SK-N-SH treated with all-trans-retinoic acid at 6 μM for 48 hours (cell line): ENCODE measurements around the gene OR5K4.
A peak's percentile ranks its signal among the peaks of the same experiment; 100 is the strongest.

Source experiments
- ATAC-seq: fragments of 200-7000 bp; cut with Tn5 transposase; 3 replicates; pipeline ENCODE4 v1.9.1; 2020; ENCODE audit warnings: mild to moderate bottlenecking, moderate library complexity
- ARNTL ChIP-seq: fragments of 450-650 bp; formaldehyde crosslinking; IDR thresholded peaks from 2 replicates; pipeline ENCODE4 v1.5.0; 2020; ENCODE audit warnings: low read depth, mild to moderate bottlenecking, moderate library complexity, borderline replicate concordance
- ESRRG ChIP-seq: fragments of 250-450 bp; sonication (Bioruptor Pico); IDR thresholded peaks from 2 replicates; pipeline ENCODE4 v1.6.1; 2021; ENCODE audit warnings: mild to moderate bottlenecking
- GLIS3 ChIP-seq: fragments of 250-450 bp; sonication (Bioruptor Pico); IDR thresholded peaks from 2 replicates; pipeline ENCODE4 v1.5.0; 2020; ENCODE audit warnings: mild to moderate bottlenecking, moderate library complexity
- ISL1 ChIP-seq: fragments of 250-450 bp; sonication (Bioruptor Pico); IDR thresholded peaks from 2 replicates; pipeline ENCODE4 v2.1.2; 2022; ENCODE audit warnings: mild to moderate bottlenecking, moderate library complexity
- OSR1 ChIP-seq: fragments of 250-450 bp; sonication (Bioruptor Pico); IDR thresholded peaks from 2 replicates; pipeline ENCODE4 v1.8.0; 2022; ENCODE audit warnings: moderate library complexity, mild to moderate bottlenecking, inconsistent platforms
- PPARA ChIP-seq: fragments of 250-450 bp; sonication (Bioruptor Pico); IDR thresholded peaks from 2 replicates; pipeline ENCODE4 v1.5.0; 2020; ENCODE audit warnings: mild to moderate bottlenecking, borderline replicate concordance
- RARB ChIP-seq: fragments of 250-450 bp; sonication (Bioruptor Pico); IDR thresholded peaks from 2 replicates; pipeline ENCODE4 v1.8.0; 2021; ENCODE audit warnings: mild to moderate bottlenecking, moderate library complexity
- ZC3H10 ChIP-seq: fragments of 250-450 bp; sonication (Bioruptor Pico); IDR thresholded peaks from 2 replicates; pipeline ENCODE4 v1.5.1; 2021; ENCODE audit warnings: mild to moderate bottlenecking, moderate library complexity
- ZFP30 ChIP-seq: fragments of 450-650 bp; formaldehyde crosslinking; IDR thresholded peaks from 2 replicates; pipeline ENCODE4 v1.5.0; 2022; ENCODE audit warnings: mild to moderate bottlenecking, moderate library complexity
- ZNF565 ChIP-seq: fragments of 450-650 bp; formaldehyde crosslinking; conservative IDR thresholded peaks from 2 replicates; pipeline ENCODE4 v1.5.0; 2020; ENCODE audit warnings: low read depth, mild to moderate bottlenecking, moderate library complexity
- ZNF70 ChIP-seq: fragments of 450-650 bp; formaldehyde crosslinking; IDR thresholded peaks from 2 replicates; pipeline ENCODE4 v1.5.0; 2020; ENCODE audit warnings: mild to moderate bottlenecking, moderate library complexity
- ZNF8 ChIP-seq: fragments of 450-650 bp; formaldehyde crosslinking; IDR thresholded peaks from 2 replicates; pipeline ENCODE4 v1.5.0; 2020; ENCODE audit warnings: mild to moderate bottlenecking, moderate library complexity
- TF ChIP-seq, protein P1 (sequence below): fragments of 250-450 bp; sonication (Bioruptor Pico); IDR thresholded peaks from 2 replicates; pipeline ENCODE4 v1.5.0; 2020; ENCODE audit warnings: mild to moderate bottlenecking, moderate library complexity
- TF ChIP-seq, protein P2 (sequence below): fragments of 250-450 bp; sonication (Bioruptor Pico); IDR thresholded peaks from 2 replicates; pipeline ENCODE4 v1.5.1; 2021; ENCODE audit warnings: mild to moderate bottlenecking, moderate library complexity
- TF ChIP-seq, protein P3 (sequence below): fragments of 250-450 bp; sonication (Bioruptor Pico); IDR thresholded peaks from 2 replicates; pipeline ENCODE4 v1.8.0; 2021; ENCODE audit warnings: low read depth, mild to moderate bottlenecking, moderate library complexity, borderline replicate concordance
- TF ChIP-seq, protein P4 (sequence below): fragments of 250-450 bp; sonication (Bioruptor Pico); IDR thresholded peaks from 2 replicates; pipeline ENCODE4 v1.8.0; 2020; ENCODE audit warnings: mild to moderate bottlenecking, moderate library complexity, borderline replicate concordance

The OR5K4 gene

DNA sequence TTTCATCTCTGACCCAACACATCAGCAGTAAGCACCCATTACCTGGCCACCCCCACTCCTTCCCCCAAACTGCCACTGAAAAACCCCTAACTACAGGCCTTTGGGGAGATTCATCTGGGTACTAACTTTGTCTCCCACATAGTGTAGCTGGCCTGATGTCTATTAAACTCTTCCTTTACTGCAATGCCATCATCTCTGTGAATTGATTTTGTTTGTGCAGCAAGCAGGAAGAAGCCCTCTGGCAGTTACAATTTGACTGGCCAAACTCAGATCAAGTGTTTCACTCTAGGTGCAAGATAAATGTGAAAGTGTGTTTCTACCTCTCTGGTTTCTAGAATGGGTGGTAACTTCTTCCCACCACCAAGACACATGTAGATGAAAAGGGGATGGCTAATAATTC, 26.7 kb upstream of the OR5K4 start:
- TF ChIP-seq OSR1 (CRISPR knock-in tag) (no peak), PPARA (no peak)
- TF ChIP-seq, protein P1, sequence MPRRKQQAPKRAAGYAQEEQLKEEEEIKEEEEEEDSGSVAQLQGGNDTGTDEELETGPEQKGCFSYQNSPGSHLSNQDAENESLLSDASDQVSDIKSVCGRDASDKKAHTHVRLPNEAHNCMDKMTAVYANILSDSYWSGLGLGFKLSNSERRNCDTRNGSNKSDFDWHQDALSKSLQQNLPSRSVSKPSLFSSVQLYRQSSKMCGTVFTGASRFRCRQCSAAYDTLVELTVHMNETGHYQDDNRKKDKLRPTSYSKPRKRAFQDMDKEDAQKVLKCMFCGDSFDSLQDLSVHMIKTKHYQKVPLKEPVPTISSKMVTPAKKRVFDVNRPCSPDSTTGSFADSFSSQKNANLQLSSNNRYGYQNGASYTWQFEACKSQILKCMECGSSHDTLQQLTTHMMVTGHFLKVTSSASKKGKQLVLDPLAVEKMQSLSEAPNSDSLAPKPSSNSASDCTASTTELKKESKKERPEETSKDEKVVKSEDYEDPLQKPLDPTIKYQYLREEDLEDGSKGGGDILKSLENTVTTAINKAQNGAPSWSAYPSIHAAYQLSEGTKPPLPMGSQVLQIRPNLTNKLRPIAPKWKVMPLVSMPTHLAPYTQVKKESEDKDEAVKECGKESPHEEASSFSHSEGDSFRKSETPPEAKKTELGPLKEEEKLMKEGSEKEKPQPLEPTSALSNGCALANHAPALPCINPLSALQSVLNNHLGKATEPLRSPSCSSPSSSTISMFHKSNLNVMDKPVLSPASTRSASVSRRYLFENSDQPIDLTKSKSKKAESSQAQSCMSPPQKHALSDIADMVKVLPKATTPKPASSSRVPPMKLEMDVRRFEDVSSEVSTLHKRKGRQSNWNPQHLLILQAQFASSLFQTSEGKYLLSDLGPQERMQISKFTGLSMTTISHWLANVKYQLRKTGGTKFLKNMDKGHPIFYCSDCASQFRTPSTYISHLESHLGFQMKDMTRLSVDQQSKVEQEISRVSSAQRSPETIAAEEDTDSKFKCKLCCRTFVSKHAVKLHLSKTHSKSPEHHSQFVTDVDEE (CRISPR knock-in tag) = no peak
- ATAC-seq = no peak

DNA sequence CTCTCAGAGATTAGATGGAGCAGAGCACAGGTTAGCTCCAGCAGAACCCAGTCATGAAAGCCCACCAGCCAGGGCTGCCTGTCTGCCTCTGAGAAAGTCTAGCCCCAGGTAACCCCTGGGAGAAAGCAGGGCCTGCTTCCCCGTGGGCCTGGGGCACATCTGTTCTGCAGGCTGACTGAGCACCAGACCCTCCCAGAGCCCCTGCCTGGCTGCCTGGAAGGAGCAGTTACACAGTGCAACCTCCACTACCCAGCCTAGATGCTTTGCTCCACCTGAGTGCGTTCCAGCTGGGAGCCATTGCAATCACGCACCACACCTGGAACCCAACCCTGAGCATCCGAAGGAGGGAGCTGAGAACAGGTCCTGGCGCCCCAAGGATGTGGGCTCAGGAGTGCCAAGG, 24.7 kb upstream of the OR5K4 start:
- ATAC-seq = no peak; the same call in 2 of the 3 replicates
- TF ChIP-seq, protein P2, sequence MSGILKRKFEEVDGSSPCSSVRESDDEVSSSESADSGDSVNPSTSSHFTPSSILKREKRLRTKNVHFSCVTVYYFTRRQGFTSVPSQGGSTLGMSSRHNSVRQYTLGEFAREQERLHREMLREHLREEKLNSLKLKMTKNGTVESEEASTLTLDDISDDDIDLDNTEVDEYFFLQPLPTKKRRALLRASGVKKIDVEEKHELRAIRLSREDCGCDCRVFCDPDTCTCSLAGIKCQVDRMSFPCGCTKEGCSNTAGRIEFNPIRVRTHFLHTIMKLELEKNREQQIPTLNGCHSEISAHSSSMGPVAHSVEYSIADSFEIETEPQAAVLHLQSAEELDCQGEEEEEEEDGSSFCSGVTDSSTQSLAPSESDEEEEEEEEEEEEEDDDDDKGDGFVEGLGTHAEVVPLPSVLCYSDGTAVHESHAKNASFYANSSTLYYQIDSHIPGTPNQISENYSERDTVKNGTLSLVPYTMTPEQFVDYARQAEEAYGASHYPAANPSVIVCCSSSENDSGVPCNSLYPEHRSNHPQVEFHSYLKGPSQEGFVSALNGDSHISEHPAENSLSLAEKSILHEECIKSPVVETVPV (CRISPR knock-in tag) = no peak
- no peak for TF ChIP-seq ZNF8 (CRISPR knock-in tag)
- TF ChIP-seq ZFP30 (CRISPR knock-in tag) = no peak
- TF ChIP-seq ARNTL (CRISPR knock-in tag) = no peak
- TF ChIP-seq, protein P3, sequence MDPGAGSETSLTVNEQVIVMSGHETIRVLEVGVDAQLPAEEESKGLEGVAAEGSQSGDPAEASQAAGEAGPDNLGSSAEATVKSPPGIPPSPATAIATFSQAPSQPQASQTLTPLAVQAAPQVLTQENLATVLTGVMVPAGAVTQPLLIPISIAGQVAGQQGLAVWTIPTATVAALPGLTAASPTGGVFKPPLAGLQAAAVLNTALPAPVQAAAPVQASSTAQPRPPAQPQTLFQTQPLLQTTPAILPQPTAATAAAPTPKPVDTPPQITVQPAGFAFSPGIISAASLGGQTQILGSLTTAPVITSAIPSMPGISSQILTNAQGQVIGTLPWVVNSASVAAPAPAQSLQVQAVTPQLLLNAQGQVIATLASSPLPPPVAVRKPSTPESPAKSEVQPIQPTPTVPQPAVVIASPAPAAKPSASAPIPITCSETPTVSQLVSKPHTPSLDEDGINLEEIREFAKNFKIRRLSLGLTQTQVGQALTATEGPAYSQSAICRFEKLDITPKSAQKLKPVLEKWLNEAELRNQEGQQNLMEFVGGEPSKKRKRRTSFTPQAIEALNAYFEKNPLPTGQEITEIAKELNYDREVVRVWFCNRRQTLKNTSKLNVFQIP (CRISPR knock-in tag) = no peak
- TF ChIP-seq GLIS3 (CRISPR knock-in tag) = no peak
- no peak for TF ChIP-seq ESRRG (CRISPR knock-in tag)
- no peak for TF ChIP-seq ZNF565 (CRISPR knock-in tag)
- TF ChIP-seq, protein P4, sequence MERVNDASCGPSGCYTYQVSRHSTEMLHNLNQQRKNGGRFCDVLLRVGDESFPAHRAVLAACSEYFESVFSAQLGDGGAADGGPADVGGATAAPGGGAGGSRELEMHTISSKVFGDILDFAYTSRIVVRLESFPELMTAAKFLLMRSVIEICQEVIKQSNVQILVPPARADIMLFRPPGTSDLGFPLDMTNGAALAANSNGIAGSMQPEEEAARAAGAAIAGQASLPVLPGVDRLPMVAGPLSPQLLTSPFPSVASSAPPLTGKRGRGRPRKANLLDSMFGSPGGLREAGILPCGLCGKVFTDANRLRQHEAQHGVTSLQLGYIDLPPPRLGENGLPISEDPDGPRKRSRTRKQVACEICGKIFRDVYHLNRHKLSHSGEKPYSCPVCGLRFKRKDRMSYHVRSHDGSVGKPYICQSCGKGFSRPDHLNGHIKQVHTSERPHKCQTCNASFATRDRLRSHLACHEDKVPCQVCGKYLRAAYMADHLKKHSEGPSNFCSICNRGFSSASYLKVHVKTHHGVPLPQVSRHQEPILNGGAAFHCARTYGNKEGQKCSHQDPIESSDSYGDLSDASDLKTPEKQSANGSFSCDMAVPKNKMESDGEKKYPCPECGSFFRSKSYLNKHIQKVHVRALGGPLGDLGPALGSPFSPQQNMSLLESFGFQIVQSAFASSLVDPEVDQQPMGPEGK (CRISPR knock-in tag) = no peak
- no peak for TF ChIP-seq ISL1
- no peak for TF ChIP-seq ZC3H10 (CRISPR knock-in tag)

DNA sequence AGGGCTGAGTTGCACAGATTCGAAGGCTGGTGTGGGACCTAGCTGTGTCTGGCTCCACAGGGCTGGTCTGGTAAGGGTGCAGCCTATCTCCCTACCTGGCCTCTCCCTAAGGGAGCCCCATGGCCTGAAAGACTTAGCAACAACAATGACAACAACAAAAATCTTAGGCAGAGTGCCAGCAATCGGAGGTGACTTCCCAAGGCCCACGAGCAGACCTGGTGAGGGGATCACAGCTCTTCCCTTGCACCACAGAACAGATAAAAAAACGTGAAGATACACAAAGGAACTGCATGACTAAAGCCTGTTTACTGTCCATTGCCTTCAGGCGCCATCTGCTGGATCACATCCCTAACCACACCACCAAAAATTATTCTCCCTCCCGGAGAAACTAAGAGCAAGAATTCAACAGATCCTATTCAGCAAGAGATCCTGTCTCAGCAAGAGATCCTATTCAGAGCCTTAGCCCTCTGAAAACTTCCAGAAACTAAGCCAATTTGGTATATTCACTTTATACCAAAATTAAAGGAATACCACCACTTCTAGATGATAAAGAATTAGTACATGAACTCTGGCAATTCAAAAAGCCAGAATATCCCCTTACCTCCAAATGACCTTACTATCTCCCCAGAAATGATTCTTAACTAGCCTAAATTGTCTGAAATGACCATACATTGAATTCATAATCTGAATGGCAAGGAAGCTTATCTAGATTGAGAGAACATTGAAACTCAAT, 24.1 kb upstream of the OR5K4 start:
- peak; percentile 94 for ATAC-seq
- TF ChIP-seq ARNTL (CRISPR knock-in tag) = no peak

DNA sequence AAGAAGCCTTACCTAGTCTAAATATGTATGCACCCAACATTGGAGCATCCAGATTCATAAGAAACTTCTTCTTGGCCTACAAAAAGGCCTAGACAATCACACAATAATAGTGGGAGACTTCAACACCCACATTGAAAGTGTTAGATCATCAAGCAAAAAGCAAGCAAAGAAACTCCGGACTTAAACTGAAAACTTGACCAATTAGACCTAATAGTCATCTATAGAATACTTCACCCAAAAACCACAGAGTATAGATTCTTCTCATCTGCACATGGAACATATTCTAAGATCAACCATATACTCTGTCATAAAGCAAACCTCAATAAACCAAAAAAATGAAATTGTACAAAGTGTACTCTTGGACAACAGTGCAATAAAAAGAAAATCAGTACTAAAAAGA, 22.3 kb upstream of the OR5K4 start:
- no peak for ATAC-seq

DNA sequence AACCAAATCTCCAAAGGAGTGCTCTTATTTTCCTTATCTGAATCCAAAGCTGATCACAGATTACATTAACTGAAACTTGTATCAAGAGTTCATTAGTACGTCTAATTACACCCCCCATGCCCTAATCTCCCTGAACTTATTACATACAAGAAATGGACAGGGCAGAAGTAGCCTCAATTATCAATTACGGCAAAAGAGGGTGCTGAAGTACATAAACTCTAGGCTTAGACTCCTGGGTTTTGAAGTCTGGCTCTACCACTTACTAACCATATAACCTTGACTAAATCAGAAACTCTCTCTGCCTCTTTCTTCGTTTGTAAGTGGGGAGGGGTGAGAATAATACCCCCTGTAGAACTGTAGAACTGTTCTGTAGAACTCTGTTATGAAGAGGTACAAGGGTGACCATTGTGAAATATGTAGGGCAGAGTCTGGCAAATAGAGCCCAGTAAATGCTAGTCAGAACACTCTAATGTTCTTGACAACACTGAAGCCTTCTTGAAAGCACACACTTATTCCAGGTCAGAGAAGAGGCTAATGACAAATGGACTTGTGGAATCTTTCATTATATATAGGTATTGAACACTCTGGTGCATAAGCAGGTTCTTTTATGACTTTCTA, 19.6 kb upstream of the OR5K4 start:
- TF ChIP-seq PPARA (no peak), ESRRG (CRISPR knock-in tag) (no peak), ZC3H10 (CRISPR knock-in tag) (no peak), GLIS3 (CRISPR knock-in tag) (no peak), ZNF565 (CRISPR knock-in tag) (no peak), RARB (CRISPR knock-in tag) (no peak), ZNF8 (CRISPR knock-in tag) (no peak)
- ATAC-seq = no peak

More for the DNA sequence above, 22.3 kb upstream of the OR5K4 start:
- TF ChIP-seq ZFP30 (CRISPR knock-in tag) (no peak), ZNF70 (CRISPR knock-in tag) (no peak)
- TF ChIP-seq, all 23 proteins: peak for 0
